HG02938 (cell line): Measurements from ENCODE around the gene CALU.

Source experiments
- ATAC-seq: cut with Tn5 transposase; IDR thresholded peaks from one replicate; pipeline ENCODE4 v1.9.1; 2021; ENCODE audit warnings: mild to moderate bottlenecking, moderate library complexity; ENCODE audit not compliant: unreplicated experiment

Gene CALU

GRCh38 chr7:128739048-128739962, at the start of gene CALU:
CALU (plus strand) TSS chr7:128739359; CDS start chr7:128748584, 9,225 bp downstream.
- peak; percentile 97 for ATAC-seq

- no peak for ATAC-seq
These were observed 47.9 kb upstream of the CALU start for GRCh38 chr7:128691227-128691626.

DNA sequence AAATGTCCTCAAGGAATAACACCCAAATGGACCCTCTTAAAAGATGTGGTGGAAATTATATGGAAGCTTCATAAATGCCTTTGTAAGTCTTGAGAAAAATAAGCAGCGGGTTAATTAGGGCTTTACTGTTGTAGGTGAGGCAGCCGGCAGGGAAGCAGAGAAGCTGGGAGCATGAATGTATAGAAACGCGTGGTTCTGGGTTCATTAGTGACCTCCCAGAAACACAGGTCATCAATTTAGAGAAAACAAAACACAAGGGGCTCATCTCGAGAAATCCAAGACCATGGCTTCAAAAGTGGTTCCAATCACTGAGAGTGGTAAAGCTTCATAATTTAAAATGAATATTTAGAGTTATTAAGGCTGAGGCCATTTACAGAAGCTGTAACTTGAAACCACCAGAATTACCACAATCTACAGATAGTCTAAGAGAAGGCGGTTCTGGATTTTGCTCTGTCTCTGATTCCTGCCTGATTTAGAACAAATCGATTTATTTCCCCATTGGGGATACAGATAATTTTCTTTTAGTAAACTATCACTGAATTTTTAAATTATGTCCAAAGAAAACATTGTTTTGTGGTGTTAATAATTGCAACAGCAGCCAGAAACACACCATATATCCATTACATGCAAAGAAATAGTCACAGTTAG, 46.4 kb upstream of the CALU start:
- ATAC-seq, result no peak

- ATAC-seq, result no peak
These were observed 45.7 kb upstream of the CALU start for GRCh38 chr7:128693373-128694015.

DNA sequence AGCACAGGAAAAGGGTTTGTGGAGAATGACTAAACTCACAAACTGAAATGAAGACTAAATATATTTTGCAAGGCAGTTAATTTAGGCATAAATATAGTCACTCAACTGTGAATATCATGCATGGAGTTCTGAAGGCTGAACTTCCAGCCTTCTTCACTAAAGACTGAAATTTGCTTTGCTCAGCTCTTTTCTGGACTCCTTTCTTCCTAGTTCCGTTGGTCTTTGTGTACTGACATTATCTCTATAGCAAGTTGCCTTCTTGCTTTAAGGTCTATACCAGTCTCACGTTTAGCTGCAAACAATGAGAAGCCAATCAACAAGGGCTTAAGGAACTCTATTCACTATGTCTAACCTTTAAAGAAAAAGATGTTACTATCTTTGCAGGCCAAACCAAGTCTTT, 44.4 kb upstream of the CALU start:
- ATAC-seq, result no peak

- ATAC-seq, result no peak
These were observed 41.8 kb upstream of the CALU start for GRCh38 chr7:128697302-128697905.

- no peak for ATAC-seq
These were observed 39.9 kb upstream of the CALU start for GRCh38 chr7:128699196-128699712.

DNA sequence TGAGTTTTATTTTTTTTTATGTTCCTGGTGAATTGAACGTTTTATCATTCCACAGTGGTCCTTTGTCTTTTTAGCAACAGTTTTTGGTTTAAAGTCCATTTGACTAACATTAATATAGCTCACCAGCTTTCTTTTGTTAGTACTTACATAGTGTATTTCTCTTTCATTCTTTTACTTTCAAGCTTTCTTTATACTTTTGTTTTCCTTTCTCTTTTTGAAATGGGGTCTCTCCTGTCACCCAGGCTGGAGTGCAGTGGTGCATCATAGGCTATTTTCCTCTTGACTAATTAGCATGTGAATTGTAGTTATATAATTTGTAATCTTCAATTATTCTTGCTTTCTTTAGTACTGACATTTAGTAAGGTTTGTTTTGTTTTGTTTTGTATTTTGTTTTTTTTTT, 39.3 kb upstream of the CALU start:
- no peak for ATAC-seq

DNA sequence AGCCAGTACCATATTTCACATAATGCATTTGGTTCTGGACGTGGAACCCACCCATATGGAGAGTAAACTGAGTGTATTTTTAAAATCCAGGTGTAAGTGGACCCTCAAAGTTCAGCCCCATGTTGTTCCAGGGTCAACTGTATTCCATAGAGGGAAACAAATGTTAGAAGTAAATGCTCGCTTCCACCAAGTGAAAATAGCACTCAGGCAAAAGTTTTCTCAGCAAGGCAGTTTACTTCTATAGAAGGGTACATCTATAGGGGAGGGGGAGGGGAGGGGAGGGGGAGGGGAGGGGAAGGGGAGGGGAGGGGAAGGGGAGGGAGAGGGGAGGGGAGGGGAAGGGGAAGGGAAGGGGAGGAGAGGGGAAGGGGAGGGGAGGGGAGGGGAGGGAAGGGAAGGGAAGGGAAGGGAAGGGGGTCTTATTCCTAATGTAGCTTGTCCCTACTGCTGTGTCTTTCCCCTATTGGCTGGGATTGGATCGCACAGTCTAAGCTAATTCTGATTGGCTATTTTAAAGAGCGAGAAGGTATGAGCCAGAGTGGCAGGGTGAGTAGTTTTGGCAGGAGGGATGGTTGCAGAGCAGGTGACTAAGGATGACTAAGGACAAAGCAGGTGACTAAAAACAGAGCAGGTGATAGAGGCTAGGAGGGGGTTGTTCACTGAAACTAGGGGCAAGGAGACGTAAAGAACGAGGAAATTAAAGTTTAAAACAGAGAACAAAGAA, 37.9 kb upstream of the CALU start:
- no peak for ATAC-seq

DNA sequence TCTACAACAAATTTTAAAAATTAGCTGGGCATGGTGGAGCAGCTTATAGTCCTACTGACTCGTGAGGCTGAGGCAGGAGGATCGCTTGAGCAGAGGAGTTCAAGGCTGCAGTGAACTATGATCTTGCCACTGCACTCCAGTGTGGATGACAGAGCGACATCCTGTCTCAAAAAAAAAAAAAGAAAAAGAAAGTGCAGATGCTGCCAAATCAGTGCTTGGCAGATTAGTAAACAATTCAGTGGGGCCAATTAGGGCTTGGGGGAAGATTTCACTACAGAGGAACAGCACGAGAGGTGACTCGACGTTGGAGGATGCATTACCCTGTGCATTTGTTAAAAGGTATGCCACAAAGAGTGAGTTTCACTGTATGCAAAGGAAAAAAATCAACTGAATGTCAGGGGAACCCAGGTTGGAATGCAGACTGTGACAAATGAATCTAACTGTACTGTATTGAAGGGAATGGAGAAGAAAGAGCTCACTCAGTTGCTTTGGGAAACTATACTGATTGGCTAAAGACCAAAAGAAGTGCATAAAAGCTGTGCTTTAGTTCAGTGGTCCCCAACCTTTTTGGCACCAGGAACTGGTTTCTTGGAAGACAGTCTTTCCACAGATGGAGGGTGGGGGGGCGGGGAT, 35.4 kb upstream of the CALU start:
- ATAC-seq, result no peak

- no peak for ATAC-seq
These were observed 33.2 kb upstream of the CALU start for GRCh38 chr7:128705891-128706333.

DNA sequence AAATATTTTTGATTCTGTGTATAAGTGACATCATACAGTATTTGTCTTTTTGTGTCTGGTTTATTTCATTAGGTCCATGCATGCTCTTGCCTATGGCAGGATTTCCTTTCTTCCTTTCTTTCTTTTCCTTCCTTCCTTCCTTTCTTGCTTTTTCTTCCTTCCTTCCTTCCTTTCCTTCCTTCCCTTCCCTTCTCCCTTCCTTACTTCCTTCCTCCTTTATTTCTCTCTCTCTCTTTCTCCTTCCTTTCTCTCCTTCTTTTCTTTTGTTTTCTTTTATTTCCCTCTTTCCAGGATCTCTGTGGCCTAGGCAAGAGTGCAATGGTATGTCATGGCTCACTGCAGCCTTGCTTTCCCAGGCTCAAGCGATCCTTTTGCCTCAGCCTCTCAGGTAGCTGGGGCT, 31.4 kb upstream of the CALU start:
- ATAC-seq, result no peak

- no peak for ATAC-seq
These were observed 30.9 kb upstream of the CALU start for GRCh38 chr7:128708235-128708634.

GRCh38 chr7:128708824-128709223, 30.3 kb upstream of the CALU start:
- no peak for ATAC-seq

DNA sequence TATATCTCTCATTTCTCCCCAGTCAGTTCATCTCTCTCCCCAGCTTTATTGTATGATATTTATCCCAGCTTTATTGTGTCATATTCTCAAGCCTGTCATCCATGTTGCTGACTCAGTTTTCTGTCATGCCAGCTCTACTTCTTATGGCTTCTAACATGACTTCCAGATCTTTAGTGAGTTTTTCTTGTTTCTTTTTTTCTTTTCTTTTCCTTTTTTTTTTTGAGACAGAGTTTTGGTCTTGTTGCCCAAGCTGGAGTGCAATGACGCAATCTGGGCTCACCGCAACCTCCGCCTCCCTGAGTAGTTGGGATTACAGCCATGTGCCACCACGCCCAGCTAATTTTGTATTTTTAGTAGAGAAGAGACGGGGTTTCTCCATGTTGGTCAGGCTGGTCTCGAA, 28.7 kb upstream of the CALU start:
- no peak for ATAC-seq

DNA sequence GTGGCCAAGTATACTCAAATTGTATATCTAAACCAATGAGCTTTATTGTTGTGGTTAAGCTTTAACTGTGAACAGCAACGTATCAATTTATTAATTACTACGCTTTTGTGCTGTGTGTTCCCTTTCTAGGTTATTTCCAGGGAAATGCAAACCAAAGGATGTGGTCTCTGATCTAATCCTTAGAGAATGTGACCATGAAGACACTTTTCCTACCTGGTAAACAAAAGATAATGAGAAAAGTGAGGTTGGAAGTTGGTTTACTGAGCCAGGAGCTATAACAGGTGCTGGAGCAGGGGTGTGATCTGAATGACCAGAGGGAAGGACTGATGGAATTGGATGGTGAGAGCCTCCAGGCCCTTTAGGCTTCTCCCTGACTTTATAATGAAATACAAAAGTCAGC, 25.4 kb upstream of the CALU start:
- ATAC-seq, result no peak

- ATAC-seq, result no peak
These were observed 24.3 kb upstream of the CALU start for GRCh38 chr7:128714701-128715495.

GRCh38 chr7:128718967-128719642, 20.1 kb upstream of the CALU start:
- no peak for ATAC-seq

DNA sequence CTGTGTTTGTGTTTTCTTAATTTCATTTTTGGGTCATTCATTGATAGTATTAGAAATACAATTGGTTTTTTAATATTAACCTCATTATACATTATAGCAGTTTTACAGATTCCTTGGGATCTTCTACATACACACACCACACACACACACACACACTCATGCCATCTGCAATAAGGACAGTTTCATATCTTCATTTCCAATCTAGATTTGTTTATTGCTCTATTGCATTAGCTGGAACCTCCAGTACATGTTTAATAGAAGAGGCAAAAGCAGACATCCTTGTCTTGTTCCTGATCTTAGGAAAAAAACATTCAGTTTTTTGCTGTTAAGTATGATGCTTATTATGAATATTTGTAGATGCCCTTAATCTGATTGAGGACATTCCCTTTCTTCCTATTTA, 17.8 kb upstream of the CALU start:
- no peak for ATAC-seq
